Measurements from ENCODE around the gene CD36. TPM values are rescaled to one million over a fixed set of nuclear protein-coding genes. Genes with fewer than 3 reads are reported as not detected.

The CD36 gene
- total and polyA plus RNA-seq, 10 of the 15 experiments (the other 5 are each of a cell fraction or from before 2014, with no cell fraction given) = 0.20 to 283 (median 172) TPM

DNA sequence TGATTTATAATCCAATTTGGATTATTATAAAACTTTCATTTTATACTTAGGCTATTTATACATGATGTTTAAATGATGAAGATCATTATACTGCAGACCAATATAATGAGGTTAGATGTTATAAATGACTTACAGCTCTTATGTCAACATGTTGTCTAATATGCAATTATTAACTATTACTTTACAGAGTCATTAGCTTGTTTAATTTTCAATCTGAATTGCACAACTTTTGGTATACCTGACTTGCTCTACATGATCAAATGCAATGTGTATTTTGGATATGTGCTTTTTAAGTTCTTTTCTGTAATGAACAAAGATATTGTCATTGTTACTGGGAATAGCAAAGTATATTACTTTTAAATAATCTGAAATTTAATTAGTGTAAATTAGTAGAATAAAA, 569 bp downstream of the CD36 start:
- SMC1A ChIA-PET (ENCODE audit: uncharacterized antibody, unreplicated experiment) = interaction anchor here (1.1 kb wide), 1 partner anchor 10 kb away, joined by 3 read pairs; no protein-coding TSS in a partner anchor
- H3K27ac ChIP-seq (ENCODE audit: control insufficient read depth, insufficient read depth) = no peak overlapping the region
- no peak overlapping the region for H2AFZ ChIP-seq (ENCODE audit: control insufficient read depth, low read depth, low read length)
- POLR2A ChIA-PET = no interaction called here
- no peak for DNase-seq (ENCODE audit: low read depth, low spot score)
- no peaks in the 10 kb centered on the region for H3K27me3 ChIP-seq (replicated peaks in 1 of 2; ENCODE audit: control insufficient read depth in 2 of 2, insufficient read depth in 2 of 2, low read length in 1 of 2)
- peaks cover 3% of the 10 kb centered on the region; the same call in 1 of the 2 replicates for H3K4me1 ChIP-seq (ENCODE audit: control insufficient read depth, insufficient read depth, low read length)
- no peaks in the 10 kb centered on the region for H3K36me3 ChIP-seq (ENCODE audit: control insufficient read depth in 2 of 2, insufficient read depth in 2 of 2, low read length in 1 of 2)
- TF ChIP-seq, protein P1, sequence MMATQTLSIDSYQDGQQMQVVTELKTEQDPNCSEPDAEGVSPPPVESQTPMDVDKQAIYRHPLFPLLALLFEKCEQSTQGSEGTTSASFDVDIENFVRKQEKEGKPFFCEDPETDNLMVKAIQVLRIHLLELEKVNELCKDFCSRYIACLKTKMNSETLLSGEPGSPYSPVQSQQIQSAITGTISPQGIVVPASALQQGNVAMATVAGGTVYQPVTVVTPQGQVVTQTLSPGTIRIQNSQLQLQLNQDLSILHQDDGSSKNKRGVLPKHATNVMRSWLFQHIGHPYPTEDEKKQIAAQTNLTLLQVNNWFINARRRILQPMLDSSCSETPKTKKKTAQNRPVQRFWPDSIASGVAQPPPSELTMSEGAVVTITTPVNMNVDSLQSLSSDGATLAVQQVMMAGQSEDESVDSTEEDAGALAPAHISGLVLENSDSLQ (IDR thresholded peaks at IDR 0.05) = no peak
- TF ChIP-seq, protein P2, sequence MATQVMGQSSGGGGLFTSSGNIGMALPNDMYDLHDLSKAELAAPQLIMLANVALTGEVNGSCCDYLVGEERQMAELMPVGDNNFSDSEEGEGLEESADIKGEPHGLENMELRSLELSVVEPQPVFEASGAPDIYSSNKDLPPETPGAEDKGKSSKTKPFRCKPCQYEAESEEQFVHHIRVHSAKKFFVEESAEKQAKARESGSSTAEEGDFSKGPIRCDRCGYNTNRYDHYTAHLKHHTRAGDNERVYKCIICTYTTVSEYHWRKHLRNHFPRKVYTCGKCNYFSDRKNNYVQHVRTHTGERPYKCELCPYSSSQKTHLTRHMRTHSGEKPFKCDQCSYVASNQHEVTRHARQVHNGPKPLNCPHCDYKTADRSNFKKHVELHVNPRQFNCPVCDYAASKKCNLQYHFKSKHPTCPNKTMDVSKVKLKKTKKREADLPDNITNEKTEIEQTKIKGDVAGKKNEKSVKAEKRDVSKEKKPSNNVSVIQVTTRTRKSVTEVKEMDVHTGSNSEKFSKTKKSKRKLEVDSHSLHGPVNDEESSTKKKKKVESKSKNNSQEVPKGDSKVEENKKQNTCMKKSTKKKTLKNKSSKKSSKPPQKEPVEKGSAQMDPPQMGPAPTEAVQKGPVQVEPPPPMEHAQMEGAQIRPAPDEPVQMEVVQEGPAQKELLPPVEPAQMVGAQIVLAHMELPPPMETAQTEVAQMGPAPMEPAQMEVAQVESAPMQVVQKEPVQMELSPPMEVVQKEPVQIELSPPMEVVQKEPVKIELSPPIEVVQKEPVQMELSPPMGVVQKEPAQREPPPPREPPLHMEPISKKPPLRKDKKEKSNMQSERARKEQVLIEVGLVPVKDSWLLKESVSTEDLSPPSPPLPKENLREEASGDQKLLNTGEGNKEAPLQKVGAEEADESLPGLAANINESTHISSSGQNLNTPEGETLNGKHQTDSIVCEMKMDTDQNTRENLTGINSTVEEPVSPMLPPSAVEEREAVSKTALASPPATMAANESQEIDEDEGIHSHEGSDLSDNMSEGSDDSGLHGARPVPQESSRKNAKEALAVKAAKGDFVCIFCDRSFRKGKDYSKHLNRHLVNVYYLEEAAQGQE (IDR thresholded peaks at IDR 0.05; ENCODE audit: low read depth, low read length) = no peak
- TF ChIP-seq ZNF24 (IDR thresholded peaks at IDR 0.05) (no peak), RCOR1 (conservative IDR thresholded peaks at IDR 0.05; ENCODE audit: low read depth, low read length) (no peak), BCL11A (IDR thresholded peaks at IDR 0.05; ENCODE audit: low read depth, low read length) (no peak), RELA (IDR thresholded peaks at IDR 0.05; ENCODE audit: borderline replicate concordance, partially characterized antibody) (no peak), CREM (IDR thresholded peaks at IDR 0.05; ENCODE audit: low read depth) (no peak), SUPT20H (IDR thresholded peaks at IDR 0.05; ENCODE audit: borderline replicate concordance, control insufficient read depth, low read depth, low read length) (no peak)
- TF ChIP-seq, protein P3, sequence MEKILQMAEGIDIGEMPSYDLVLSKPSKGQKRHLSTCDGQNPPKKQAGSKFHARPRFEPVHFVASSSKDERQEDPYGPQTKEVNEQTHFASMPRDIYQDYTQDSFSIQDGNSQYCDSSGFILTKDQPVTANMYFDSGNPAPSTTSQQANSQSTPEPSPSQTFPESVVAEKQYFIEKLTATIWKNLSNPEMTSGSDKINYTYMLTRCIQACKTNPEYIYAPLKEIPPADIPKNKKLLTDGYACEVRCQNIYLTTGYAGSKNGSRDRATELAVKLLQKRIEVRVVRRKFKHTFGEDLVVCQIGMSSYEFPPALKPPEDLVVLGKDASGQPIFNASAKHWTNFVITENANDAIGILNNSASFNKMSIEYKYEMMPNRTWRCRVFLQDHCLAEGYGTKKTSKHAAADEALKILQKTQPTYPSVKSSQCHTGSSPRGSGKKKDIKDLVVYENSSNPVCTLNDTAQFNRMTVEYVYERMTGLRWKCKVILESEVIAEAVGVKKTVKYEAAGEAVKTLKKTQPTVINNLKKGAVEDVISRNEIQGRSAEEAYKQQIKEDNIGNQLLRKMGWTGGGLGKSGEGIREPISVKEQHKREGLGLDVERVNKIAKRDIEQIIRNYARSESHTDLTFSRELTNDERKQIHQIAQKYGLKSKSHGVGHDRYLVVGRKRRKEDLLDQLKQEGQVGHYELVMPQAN (conservative IDR thresholded peaks at IDR 0.05) = no peak
- CTCF ChIA-PET = no interaction called here
- ATAC-seq = no peak
- no peaks in the 10 kb centered on the region for H4K20me1 ChIP-seq (ENCODE audit: control insufficient read depth, insufficient read depth)
- no peak overlapping the region for H3K4me3 ChIP-seq
- H3K9me3 ChIP-seq (replicated peaks; ENCODE audit: control insufficient read depth, insufficient read depth, low read length) = no peaks in the 10 kb centered on the region; the same call in 2 of the 3 replicates
- FAIRE-seq = no peak
- H3K79me2 ChIP-seq (ENCODE audit: control insufficient read depth, insufficient read depth, low read length) = no peaks in the 10 kb centered on the region
- H3K9ac ChIP-seq (ENCODE audit: control insufficient read depth, insufficient read depth, low read length) = no peak overlapping the region
- RAD21 ChIA-PET (ENCODE audit: unreplicated experiment) = interaction anchor here (1.2 kb wide), 1 partner anchor 20 kb away, joined by 3 read pairs; no protein-coding TSS in a partner anchor
- in situ Hi-C loops (cut with MboI) = no loop called here
- BruUV-seq (replicated peaks) = no TSS peak
- intact Hi-C loops (cut with micrococcal nuclease; ENCODE audit: unreplicated experiment) = no loop called here
- H3K4me2 ChIP-seq (ENCODE audit: control insufficient read depth, insufficient read depth) = no peak overlapping the region
